ENCODE results near the gene CHIT1.

The CHIT1 gene

DNA sequence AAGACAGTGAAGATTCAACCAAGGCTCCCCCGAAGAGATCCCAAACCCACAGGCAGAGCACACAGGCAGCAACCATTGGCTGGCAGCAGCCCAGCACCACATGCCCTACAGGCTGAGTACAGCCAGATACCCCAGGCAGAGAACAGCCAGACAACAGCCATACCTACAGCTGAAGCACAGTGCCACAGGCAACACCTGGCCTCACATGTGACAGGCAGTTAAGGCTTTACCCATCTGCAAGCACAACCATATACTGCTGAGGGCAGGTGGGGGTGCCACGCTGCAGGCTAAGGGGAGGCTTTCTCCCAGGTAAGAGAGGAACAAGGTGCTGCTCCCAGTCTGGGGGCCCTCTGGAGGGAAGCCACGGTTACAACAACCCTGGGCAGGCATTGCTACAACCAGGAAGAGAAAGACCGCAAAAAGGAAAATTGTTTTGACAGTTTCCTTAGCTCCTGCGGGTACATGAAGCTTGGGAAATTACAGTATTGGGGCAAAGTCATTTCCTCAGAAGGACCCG is 12.3 kb downstream of the CHIT1 start:
- TF ChIP-seq, protein P1, sequence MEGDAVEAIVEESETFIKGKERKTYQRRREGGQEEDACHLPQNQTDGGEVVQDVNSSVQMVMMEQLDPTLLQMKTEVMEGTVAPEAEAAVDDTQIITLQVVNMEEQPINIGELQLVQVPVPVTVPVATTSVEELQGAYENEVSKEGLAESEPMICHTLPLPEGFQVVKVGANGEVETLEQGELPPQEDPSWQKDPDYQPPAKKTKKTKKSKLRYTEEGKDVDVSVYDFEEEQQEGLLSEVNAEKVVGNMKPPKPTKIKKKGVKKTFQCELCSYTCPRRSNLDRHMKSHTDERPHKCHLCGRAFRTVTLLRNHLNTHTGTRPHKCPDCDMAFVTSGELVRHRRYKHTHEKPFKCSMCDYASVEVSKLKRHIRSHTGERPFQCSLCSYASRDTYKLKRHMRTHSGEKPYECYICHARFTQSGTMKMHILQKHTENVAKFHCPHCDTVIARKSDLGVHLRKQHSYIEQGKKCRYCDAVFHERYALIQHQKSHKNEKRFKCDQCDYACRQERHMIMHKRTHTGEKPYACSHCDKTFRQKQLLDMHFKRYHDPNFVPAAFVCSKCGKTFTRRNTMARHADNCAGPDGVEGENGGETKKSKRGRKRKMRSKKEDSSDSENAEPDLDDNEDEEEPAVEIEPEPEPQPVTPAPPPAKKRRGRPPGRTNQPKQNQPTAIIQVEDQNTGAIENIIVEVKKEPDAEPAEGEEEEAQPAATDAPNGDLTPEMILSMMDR (conservative IDR thresholded peaks at IDR 0.05; ENCODE audit: control insufficient read depth, insufficient read depth, low read depth, low read length), result no peak
- DNase-seq (ENCODE audit: low read depth), result no peak
- H3K4me3 ChIP-seq (ENCODE audit: control insufficient read depth, low read depth, low read length), result no peak overlapping the region

DNA sequence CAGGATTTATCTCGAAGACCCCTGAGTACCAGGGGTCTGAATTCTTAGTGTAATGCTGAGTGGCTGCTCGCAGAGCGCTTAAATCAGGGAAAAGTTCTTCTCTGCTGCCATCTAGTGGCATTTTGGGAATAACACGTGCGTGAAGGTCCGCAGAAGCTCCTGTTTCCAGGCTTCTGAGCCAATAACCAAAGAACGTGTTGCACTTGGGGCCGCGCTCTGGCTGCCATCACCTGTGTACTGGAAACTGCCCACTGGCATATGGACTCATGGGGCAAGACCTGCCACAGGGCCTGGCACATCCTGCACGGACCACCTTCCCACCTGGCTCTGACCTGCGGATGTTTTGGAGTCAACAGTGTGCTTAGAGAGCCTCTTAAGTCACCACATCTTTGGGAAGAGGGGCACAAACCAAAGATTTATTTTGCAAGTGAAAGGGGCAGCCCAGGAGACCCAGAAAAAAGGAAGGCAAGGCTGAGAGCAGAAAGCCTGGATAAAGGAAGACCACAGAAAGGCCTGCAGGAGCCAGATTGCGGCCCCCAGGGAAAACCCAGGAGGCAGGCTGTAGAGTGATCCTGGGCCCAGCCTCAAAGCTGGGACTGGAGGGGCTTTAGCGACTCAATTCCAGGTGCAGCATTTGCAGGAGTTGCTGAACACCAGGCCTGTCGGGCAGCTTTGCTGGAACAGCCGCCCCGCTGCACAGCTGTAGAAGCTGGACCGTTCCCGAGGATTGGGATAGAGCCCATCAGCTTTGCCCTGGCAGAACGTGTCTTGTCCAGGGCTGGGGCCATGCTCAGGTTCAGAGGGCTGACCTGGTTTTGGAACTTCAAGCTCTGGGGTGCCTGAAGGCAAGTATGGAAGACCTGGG is 13.0 kb downstream of the CHIT1 start:
- TF ChIP-seq, protein P1 (conservative IDR thresholded peaks at IDR 0.05; ENCODE audit: control insufficient read depth, insufficient read depth, low read depth, low read length), result peak; percentile 69
- peak; percentile 68 for DNase-seq (ENCODE audit: low read depth)
- no peak overlapping the region for H3K4me3 ChIP-seq (ENCODE audit: control insufficient read depth, low read depth, low read length)

GRCh38 chr1:203215573-203215972 is 13.9 kb downstream of the CHIT1 start:
- no peak overlapping the region for H3K4me3 ChIP-seq (ENCODE audit: control insufficient read depth, low read depth, low read length)
- no peak for DNase-seq (ENCODE audit: low read depth)
- TF ChIP-seq, protein P1 (conservative IDR thresholded peaks at IDR 0.05; ENCODE audit: control insufficient read depth, insufficient read depth, low read depth, low read length), result no peak

- no peak overlapping the region for H3K4me3 ChIP-seq (ENCODE audit: control insufficient read depth, low read depth, low read length)
- TF ChIP-seq, protein P1 (conservative IDR thresholded peaks at IDR 0.05; ENCODE audit: control insufficient read depth, insufficient read depth, low read depth, low read length), result no peak
- DNase-seq (ENCODE audit: low read depth), result no peak
Observed at GRCh38 chr1:203214871-203215270, 14.6 kb downstream of the CHIT1 start.

DNA sequence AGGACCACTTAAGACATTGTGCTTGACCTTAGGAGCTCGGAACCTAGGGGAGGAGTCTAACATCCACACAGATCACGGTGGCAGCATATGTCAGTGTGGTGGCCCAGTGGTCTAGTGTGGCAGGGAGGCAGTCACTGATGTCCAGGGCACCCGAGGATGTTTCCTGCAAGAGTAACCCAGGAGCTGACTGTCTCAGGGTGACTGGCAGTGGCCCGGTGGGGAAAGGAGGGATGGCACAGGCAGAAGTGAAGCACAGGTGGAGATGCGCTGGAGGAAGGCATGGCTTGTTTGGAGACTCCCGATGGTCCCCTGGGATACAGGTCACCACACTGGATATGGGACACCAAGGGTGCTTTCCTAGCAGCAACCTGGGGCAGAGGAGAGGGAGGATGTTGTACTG is 16.3 kb downstream of the CHIT1 start:
- TF ChIP-seq, protein P1 (conservative IDR thresholded peaks at IDR 0.05; ENCODE audit: control insufficient read depth, insufficient read depth, low read depth, low read length), result no peak
- no peak for DNase-seq (ENCODE audit: low read depth)
- no peak overlapping the region for H3K4me3 ChIP-seq (ENCODE audit: control insufficient read depth, low read depth, low read length)

- no peak overlapping the region for H3K4me3 ChIP-seq (ENCODE audit: control insufficient read depth, low read depth, low read length)
- TF ChIP-seq, protein P1 (conservative IDR thresholded peaks at IDR 0.05; ENCODE audit: control insufficient read depth, insufficient read depth, low read depth, low read length), result no peak
- no peak for DNase-seq (ENCODE audit: low read depth)
Observed at GRCh38 chr1:203211812-203212211, 17.7 kb downstream of the CHIT1 start.

Data from fibroblast of mammary gland (primary cell).